ENCODE measurements around the gene MOG.

MOG gene

DNA sequence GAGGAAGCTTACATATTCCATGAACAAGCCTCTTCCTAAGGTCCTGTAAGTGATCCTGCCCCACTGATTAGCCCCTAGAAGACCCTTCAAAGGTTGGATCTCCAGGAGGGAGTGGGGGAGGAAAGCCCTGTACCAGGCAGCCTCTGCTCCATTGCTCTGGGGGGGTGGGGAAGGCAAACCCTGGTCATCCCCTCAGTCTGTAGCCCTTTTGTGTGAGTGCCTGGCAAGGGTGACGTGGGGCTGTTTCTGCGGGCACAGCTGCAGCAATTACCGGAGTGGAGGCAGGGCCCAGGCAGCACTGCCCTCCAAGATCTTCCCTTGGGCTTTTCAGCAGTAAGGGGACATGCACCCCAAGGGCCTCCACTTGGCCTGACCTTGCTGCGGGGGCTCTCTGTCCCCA is at the start of gene MOG:
Gene MOG, plus strand, starts transcription at position 295 of the 400 bp plus-strand sequence. CDS start 118 bp downstream, outside the sequence.
- peak; percentile 98 for DNase-seq (ENCODE audit: low spot score)

DNA sequence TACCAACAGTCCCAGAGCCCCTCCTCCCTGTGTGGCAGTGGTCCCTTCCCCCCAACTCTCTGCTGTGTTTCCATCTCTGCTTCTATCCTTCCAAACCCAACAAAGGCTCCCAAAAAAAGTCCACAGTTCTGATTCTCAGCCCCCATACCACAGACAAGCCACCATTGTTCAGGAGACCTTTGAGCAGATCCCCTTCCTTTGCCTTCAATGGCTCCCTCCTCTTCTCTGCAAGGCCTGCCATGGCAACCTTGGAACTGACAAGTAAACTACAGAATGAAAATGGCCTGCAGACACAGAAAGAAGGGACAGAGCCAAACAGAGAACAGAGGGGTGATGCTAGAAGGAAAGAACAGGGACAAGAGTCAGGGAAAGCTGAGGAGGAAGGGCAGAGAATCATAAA is 48.8 kb upstream of the MOG start:
- peak; percentile 36 for DNase-seq (ENCODE audit: low spot score)

DNA sequence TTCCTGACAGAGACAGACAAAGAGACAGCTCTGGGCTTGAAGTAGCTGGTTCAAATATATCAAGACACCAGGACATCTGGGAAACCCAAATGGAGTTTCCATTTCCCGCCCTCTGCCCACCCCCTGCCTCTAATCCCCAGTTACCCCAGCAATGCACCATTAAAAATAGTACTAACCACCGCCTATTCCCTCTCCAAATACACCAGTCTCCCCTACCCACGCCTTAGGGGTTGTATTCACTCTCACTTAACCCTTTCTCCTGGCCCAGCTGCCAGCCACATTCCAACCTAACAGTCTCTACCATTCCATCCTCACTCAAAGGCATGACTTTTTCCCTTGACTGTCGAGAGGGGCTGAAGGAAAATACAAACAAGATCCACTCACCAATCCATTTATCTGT is 46.4 kb upstream of the MOG start:
- no peak for DNase-seq (ENCODE audit: low spot score)

GRCh38 chr6:29611426-29611825 is 45.5 kb upstream of the MOG start:
- peak; percentile 40 for DNase-seq (ENCODE audit: low spot score)

DNA sequence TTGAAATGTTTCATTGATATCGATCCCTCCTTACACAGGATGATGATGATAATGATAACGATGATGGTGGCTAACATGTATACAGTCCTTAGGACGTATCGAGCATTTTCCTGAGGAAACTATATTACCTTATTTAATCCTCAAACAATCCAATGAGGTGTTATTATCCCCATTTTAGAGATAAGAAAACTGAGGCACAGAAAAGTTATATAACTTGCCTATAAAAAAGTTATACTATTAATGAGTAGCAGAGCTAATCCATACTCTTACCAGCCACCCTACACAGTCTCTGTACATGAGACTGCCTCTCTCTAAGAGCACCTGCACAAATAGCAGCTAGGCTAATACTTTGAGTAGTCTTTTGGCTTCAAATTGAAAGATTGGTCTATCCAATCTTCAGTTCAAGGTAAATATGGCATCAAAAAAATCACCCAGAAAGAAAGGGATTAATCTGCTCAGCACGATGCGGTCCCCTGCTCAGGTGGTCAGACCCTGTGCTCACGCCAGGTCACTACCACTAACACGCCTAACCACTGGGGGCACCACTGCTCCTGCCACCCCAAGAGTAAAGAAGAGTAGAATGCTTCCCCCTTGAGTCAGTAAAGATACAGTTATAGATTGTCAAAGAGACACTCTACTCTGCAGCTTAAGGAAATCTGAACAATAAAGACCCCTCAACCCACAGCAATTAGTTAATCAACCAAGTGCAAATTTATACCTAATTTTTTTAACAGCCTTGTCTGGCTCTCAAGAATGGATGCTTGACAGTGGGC is 38.9 kb upstream of the MOG start:
- DNase-seq (ENCODE audit: low spot score): no peak

- no peak for DNase-seq (ENCODE audit: low spot score)
These were observed 37.2 kb upstream of the MOG start for GRCh38 chr6:29619578-29620160.

GRCh38 chr6:29620630-29621029 is 36.3 kb upstream of the MOG start:
- DNase-seq (ENCODE audit: low spot score): no peak

DNA sequence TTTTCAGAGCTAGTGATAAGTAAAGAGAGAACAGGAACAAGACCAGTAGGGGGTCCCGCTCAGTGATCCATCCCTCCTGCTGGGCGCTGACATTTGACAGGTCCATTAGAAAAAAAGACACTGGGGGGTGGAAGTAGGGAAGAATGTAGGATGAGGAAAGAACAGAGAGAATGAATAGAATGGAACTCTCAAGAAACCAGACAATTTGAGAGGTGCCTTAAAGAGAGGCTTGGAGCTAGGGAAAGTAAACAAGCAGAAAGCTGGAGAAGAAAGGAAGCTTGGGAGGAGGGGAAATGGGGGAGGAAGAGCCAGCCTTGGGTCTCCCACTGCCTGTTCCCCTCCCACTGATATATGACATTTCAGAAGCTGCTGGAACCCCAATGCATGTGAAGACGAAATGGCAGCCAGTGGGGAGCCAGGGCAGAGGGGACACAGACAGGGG is 32.4 kb upstream of the MOG start:
- DNase-seq (ENCODE audit: low spot score): no peak

- no peak for DNase-seq (ENCODE audit: low spot score)
These were observed 31.5 kb upstream of the MOG start for GRCh38 chr6:29625337-29625930.

GRCh38 chr6:29626948-29627754 is 29.7 kb upstream of the MOG start:
- no peak for DNase-seq (ENCODE audit: low spot score)

- peak; percentile 47 for DNase-seq (ENCODE audit: low spot score)
These were observed 29.0 kb upstream of the MOG start for GRCh38 chr6:29627755-29628418.

GRCh38 chr6:29628419-29629281 is 28.2 kb upstream of the MOG start:
- DNase-seq (ENCODE audit: low spot score): peak; percentile 60

GRCh38 chr6:29629571-29629970 is 27.3 kb upstream of the MOG start:
- no peak for DNase-seq (ENCODE audit: low spot score)

DNA sequence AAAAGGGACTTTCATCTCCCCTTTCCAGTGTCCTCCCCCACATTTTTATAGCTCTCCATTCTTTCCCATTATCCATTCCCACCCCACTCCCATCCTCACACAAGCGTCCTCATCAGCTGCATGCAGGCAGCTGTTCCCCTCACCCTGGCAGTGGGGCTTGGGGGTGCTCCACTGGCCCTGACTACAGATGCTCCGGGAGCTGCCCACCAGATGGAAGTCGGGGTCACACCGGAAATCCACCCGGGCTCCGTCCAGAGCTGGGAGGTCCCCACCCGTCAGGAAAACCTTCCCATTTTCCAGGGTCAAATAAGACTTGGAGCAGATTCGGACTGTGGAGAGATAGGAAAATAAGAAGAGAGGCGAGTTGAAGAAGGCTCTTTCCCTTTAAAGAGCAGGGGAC is 26.6 kb upstream of the MOG start:
- DNase-seq (ENCODE audit: low spot score): no peak

DNA sequence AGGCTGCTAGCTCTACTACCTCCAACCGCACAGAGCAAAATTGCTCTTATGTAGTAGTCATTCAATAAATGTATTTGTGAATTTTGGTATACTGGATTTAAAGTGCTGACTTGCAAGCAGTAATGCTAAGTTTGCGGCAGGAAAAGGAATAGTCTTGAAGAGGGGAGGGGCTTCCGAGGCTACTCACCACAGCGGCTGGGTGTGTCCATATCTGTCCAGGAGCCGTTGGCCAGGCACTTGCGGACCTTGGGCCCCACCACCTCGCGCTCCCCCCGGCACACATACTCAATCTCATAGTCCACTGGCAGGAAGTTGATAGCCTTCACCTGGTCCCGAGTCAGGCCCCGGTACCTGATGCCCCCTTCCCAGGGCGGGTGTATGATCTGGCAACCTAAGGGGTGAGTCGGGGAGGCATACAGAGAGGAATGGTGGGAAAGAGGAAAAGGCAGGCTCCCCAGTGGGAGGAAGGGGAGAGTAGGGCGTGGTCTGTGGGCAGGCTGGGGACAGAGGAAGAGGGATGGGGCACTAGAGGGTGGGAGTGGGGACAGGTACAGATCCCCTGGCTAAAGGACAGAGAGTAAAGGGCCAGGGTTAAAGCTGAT is 25.6 kb upstream of the MOG start:
- no peak for DNase-seq (ENCODE audit: low spot score)

- peak; percentile 44 for DNase-seq (ENCODE audit: low spot score)
These were observed 24.8 kb upstream of the MOG start for GRCh38 chr6:29631860-29632731.

- peak; percentile 82 for DNase-seq (ENCODE audit: low spot score)
These were observed 23.9 kb upstream of the MOG start, which contains the start of gene GABBR1 for GRCh38 chr6:29632789-29633533. GABBR1 (minus strand) TSS chr6:29633183; CDS start chr6:29632385, 798 bp downstream.

DNA sequence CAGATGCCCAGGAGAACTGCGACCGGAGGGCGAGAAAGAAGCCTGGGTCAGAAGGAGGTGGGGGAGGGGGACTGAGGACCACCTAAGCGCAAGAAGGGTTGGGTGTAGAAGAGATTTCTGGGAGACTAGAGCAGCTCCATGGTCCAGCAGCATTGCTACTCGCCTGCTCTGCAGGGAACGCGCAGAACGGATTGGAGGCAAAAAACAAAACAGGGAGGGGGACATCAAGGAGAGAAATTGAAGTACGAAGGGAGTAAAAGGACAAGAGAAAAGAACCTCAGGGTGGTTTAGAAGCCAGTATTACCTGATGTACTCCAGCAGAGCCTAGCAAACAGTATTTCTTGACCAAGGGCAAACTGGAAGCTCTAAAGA is 23.4 kb upstream of the MOG start:
- DNase-seq (ENCODE audit: low spot score): no peak

GRCh38 chr6:29637247-29637646 is 19.6 kb upstream of the MOG start:
- no peak for DNase-seq (ENCODE audit: low spot score)

Measured in globus pallidus (tissue), 1 donor.